DOHH2 (cell line): ENCODE results near the gene DIS3L.
"Not testable (repeated sequence)": the region's sequence is repeated elsewhere in the genome, so short reads cannot be mapped to it uniquely, and the experiment has no call there.

Experiments used
- EZH2phosphoT487 ChIP-seq: fragments of 200-600 bp; sonication (generic); IDR thresholded peaks from 2 replicates; pipeline ENCODE4 v1.6.1; 2017; ENCODE audit warnings: borderline replicate concordance, mild to moderate bottlenecking, antibody characterized with exemption, low read length, moderate library complexity, mixed read lengths
- TF ChIP-seq, protein P1 (sequence below): fragments of 200-600 bp; sonication (generic); IDR thresholded peaks from one replicate; pipeline ENCODE4 v1.5.1; 2014; ENCODE audit warnings: antibody characterized with exemption, mild to moderate bottlenecking, low read depth, low read length; ENCODE audit not compliant: poor library complexity, severe bottlenecking

DNA sequence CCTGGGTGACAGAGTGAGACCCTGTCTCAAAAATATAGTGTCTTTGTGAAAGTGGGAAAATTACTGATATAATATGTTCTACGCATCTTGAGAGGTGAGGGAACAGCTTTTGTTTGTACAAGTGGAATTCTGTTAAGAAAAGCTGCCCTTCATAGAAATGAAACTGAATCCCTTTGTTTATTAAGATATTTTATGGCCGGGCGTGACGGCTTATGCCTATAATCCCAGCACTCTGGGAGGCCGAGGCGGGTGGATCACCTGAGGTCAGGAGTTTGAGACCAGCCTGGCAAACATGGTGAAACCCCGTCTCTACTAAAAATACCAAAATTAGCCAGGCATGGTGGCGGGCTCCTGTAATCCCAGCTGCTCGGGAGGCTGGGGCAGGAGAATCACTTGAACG lies 11.1 kb downstream of the DIS3L start:
- TF ChIP-seq, protein P1, sequence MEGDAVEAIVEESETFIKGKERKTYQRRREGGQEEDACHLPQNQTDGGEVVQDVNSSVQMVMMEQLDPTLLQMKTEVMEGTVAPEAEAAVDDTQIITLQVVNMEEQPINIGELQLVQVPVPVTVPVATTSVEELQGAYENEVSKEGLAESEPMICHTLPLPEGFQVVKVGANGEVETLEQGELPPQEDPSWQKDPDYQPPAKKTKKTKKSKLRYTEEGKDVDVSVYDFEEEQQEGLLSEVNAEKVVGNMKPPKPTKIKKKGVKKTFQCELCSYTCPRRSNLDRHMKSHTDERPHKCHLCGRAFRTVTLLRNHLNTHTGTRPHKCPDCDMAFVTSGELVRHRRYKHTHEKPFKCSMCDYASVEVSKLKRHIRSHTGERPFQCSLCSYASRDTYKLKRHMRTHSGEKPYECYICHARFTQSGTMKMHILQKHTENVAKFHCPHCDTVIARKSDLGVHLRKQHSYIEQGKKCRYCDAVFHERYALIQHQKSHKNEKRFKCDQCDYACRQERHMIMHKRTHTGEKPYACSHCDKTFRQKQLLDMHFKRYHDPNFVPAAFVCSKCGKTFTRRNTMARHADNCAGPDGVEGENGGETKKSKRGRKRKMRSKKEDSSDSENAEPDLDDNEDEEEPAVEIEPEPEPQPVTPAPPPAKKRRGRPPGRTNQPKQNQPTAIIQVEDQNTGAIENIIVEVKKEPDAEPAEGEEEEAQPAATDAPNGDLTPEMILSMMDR, result not testable (repeated sequence)
- TF ChIP-seq EZH2phosphoT487, result not testable (repeated sequence)
